ENCODE measurements around the gene BDH1.

- no peak for TF ChIP-seq MAX (IDR thresholded peaks at IDR 0.05; ENCODE audit: low read depth, low read length)
- TF ChIP-seq CTCF (IDR thresholded peaks at IDR 0.05; ENCODE audit: low read depth, low read length): no peak
- TF ChIP-seq POLR2A (IDR thresholded peaks at IDR 0.05; ENCODE audit: extremely low read depth, insufficient read length): no peak
These were observed 42.8 kb downstream of the BDH1 start for GRCh38 chr3:197512691-197513571.
